ENCODE data around the gene MYH15.
A peak's percentile ranks its signal among the peaks of the same experiment; 100 is the strongest.

The MYH15 gene

GRCh38 chr3:108409800-108410178 lies 100.6 kb downstream of the MYH15 start:
- Mint-ChIP-seq H3K27me3 (no peaks in the 10 kb centered on the region), H3K27ac (no peak overlapping the region), H3K36me3 (no peaks in the 10 kb centered on the region), H3K4me1 (peaks cover 24 to 29% of the 10 kb centered on the region in 2 donors), H3K4me3 (no peak overlapping the region), H3K9me3 (peaks cover 0 to 3% of the 10 kb centered on the region in 2 donors)
- DNase-seq (no peak), ATAC-seq (replicated peaks) (no peak)

GRCh38 chr3:108408883-108409799 lies 101.3 kb downstream of the MYH15 start:
- H3K27ac Mint-ChIP-seq: no peak overlapping the region
- peaks cover 22 to 25% of the 10 kb centered on the region in 2 donors for H3K4me1 Mint-ChIP-seq
- DNase-seq (no peak), ATAC-seq (replicated peaks) (no peak)
- no peaks in the 10 kb centered on the region for H3K27me3 Mint-ChIP-seq
- peaks cover 0 to 3% of the 10 kb centered on the region in 2 donors for H3K9me3 Mint-ChIP-seq
- no peaks in the 10 kb centered on the region for H3K36me3 Mint-ChIP-seq
- no peak overlapping the region for H3K4me3 Mint-ChIP-seq

- Mint-ChIP-seq H3K27ac (no peak overlapping the region), H3K9me3 (peaks cover 0 to 3% of the 10 kb centered on the region in 2 donors), H3K36me3 (no peaks in the 10 kb centered on the region), H3K4me3 (no peak overlapping the region), H3K27me3 (no peaks in the 10 kb centered on the region), H3K4me1 (peaks cover 24 to 25% of the 10 kb centered on the region in 2 donors)
- no peak for DNase-seq
- ATAC-seq (replicated peaks): peak; percentile 69 to 75
Measured at GRCh38 chr3:108407886-108408285, 102.5 kb downstream of the MYH15 start.

- Mint-ChIP-seq H3K4me3 (peak overlapping the region in 1 of 2 donors; percentile 27), H3K9me3 (no peaks in the 10 kb centered on the region), H3K4me1 (peaks cover 24 to 25% of the 10 kb centered on the region in 2 donors), H3K36me3 (no peaks in the 10 kb centered on the region), H3K27ac (peak overlapping the region; percentile 81), H3K27me3 (no peaks in the 10 kb centered on the region)
- DNase-seq (peak; percentile 43), ATAC-seq (replicated peaks) (peak; percentile 89 to 96)
Measured at GRCh38 chr3:108406661-108407206, 103.7 kb downstream of the MYH15 start.

GRCh38 chr3:108406063-108406660 lies 104.2 kb downstream of the MYH15 start:
- Mint-ChIP-seq H3K4me1 (peaks cover 24 to 25% of the 10 kb centered on the region in 2 donors), H3K27me3 (no peaks in the 10 kb centered on the region), H3K4me3 (no peak overlapping the region), H3K9me3 (no peaks in the 10 kb centered on the region), H3K36me3 (no peaks in the 10 kb centered on the region), H3K27ac (no peak overlapping the region)
- DNase-seq (no peak), ATAC-seq (replicated peaks) (peak in 1 of 2 donors; percentile 8)

GRCh38 chr3:108404368-108404767 lies 106.0 kb downstream of the MYH15 start:
- no peak for ATAC-seq (replicated peaks)
- Mint-ChIP-seq H3K27ac (no peak overlapping the region), H3K36me3 (peaks cover 0 to 2% of the 10 kb centered on the region in 2 donors), H3K27me3 (no peaks in the 10 kb centered on the region), H3K4me3 (no peak overlapping the region), H3K9me3 (peaks cover 0 to 4% of the 10 kb centered on the region in 2 donors), H3K4me1 (peaks cover 24 to 25% of the 10 kb centered on the region in 2 donors)
- no peak for DNase-seq

GRCh38 chr3:108403686-108404345 lies 106.6 kb downstream of the MYH15 start:
- Mint-ChIP-seq H3K4me1 (peaks cover 24 to 25% of the 10 kb centered on the region in 2 donors), H3K4me3 (no peak overlapping the region), H3K27ac (peak overlapping the region; percentile 9), H3K9me3 (peaks cover 0 to 4% of the 10 kb centered on the region in 2 donors), H3K36me3 (peaks cover 0 to 2% of the 10 kb centered on the region in 2 donors), H3K27me3 (no peaks in the 10 kb centered on the region)
- DNase-seq: no peak
- no peak for ATAC-seq (replicated peaks)

GRCh38 chr3:108403198-108403597 lies 107.2 kb downstream of the MYH15 start:
- ATAC-seq (replicated peaks) (no peak), DNase-seq (no peak)
- Mint-ChIP-seq H3K4me3 (no peak overlapping the region), H3K4me1 (peaks cover 20 to 21% of the 10 kb centered on the region in 2 donors), H3K27ac (no peak overlapping the region), H3K27me3 (no peaks in the 10 kb centered on the region), H3K9me3 (peaks cover 0 to 4% of the 10 kb centered on the region in 2 donors), H3K36me3 (peaks cover 0 to 2% of the 10 kb centered on the region in 2 donors)

- Mint-ChIP-seq H3K4me1 (peaks cover 6 to 7% of the 10 kb centered on the region in 2 donors), H3K27ac (no peak overlapping the region), H3K27me3 (peaks cover 0 to 6% of the 10 kb centered on the region in 2 donors), H3K36me3 (peaks cover 0 to 2% of the 10 kb centered on the region in 2 donors), H3K9me3 (peaks cover 0 to 4% of the 10 kb centered on the region in 2 donors), H3K4me3 (no peak overlapping the region)
- no peak for ATAC-seq (replicated peaks)
- DNase-seq: no peak
Measured at GRCh38 chr3:108401836-108402235, 108.6 kb downstream of the MYH15 start.

- Mint-ChIP-seq H3K27ac (no peak overlapping the region), H3K27me3 (peaks cover 0 to 6% of the 10 kb centered on the region in 2 donors), H3K4me3 (no peak overlapping the region), H3K9me3 (peaks cover 0 to 4% of the 10 kb centered on the region in 2 donors), H3K36me3 (peaks cover 0 to 2% of the 10 kb centered on the region in 2 donors), H3K4me1 (peaks cover 3 to 5% of the 10 kb centered on the region in 2 donors)
- ATAC-seq (replicated peaks) (no peak), DNase-seq (no peak)
Measured at GRCh38 chr3:108398510-108398909, 111.9 kb downstream of the MYH15 start.

- Mint-ChIP-seq H3K27ac (no peak overlapping the region), H3K4me3 (no peak overlapping the region), H3K9me3 (peaks cover 0 to 4% of the 10 kb centered on the region in 2 donors), H3K36me3 (peaks cover 0 to 2% of the 10 kb centered on the region in 2 donors), H3K4me1 (peaks cover 2 to 11% of the 10 kb centered on the region in 2 donors), H3K27me3 (peaks cover 6 to 8% of the 10 kb centered on the region in 2 donors)
- no peak for ATAC-seq (replicated peaks)
- DNase-seq: no peak
Measured at GRCh38 chr3:108396336-108396735, 114.1 kb downstream of the MYH15 start.

GRCh38 chr3:108394563-108394962 lies 115.8 kb downstream of the MYH15 start:
- H3K27ac Mint-ChIP-seq: no peak overlapping the region
- H3K27me3 Mint-ChIP-seq: peaks cover 6 to 8% of the 10 kb centered on the region in 2 donors
- no peaks in the 10 kb centered on the region for H3K9me3 Mint-ChIP-seq
- no peak for ATAC-seq (replicated peaks)
- peaks cover 5 to 15% of the 10 kb centered on the region in 2 donors for H3K4me1 Mint-ChIP-seq
- H3K36me3 Mint-ChIP-seq: no peaks in the 10 kb centered on the region
- no peak overlapping the region for H3K4me3 Mint-ChIP-seq
- no peak for DNase-seq

- Mint-ChIP-seq H3K27me3 (peaks cover 6 to 8% of the 10 kb centered on the region in 2 donors), H3K9me3 (no peaks in the 10 kb centered on the region), H3K4me3 (no peak overlapping the region), H3K27ac (no peak overlapping the region), H3K36me3 (no peaks in the 10 kb centered on the region), H3K4me1 (peaks cover 8 to 21% of the 10 kb centered on the region in 2 donors)
- DNase-seq: no peak
- ATAC-seq (replicated peaks): no peak
Measured at GRCh38 chr3:108394016-108394415, 116.4 kb downstream of the MYH15 start.

All from stimulated activated naive B cell treated with anti-CD40 and anti-IgM and Interleukin-4, amounts not matched to agents 10 μg/mL and 1 μg/mL and 100 μg/mL, for 72 hours (primary cell).